Common myeloid progenitor, CD34-positive (primary cell): ENCODE data around the gene DISP1.

Experiments used
- CTCF ChIA-PET: fragments of 350-600 bp; sonication (Branson Sonifier 250); formaldehyde crosslinking; loops from one replicate; lab custom pipeline; 2021; ENCODE audit warnings: antibody characterized with exemption; lab: Charles Lee
- POLR2A ChIA-PET: fragments of 350-600 bp; sonication (Branson Sonifier 250); formaldehyde crosslinking; loops from one replicate; lab custom pipeline; 2021; ENCODE audit warnings: antibody characterized with exemption; lab: Charles Lee
- DNase-seq, 3 donors: peaks; one replicate each; pipeline versions ENCODE4 v3.0.0 to v3.0.0-alpha.2; 2013
- H3K27ac ChIP-seq, 2 experiments: 1 replicate in 1 of 2; 2 replicates in 1 of 2; pipeline ENCODE4 v1.7.0; 2013; ENCODE audit warnings: inconsistent platforms in 2 of 2, low read length in 2 of 2, mild to moderate bottlenecking in 2 of 2, low read depth in 1 of 2, moderate library complexity in 1 of 2; ENCODE audit not compliant: severe bottlenecking in 2 of 2, insufficient read depth in 1 of 2, poor library complexity in 1 of 2
- H3K27me3 ChIP-seq, 5 experiments: replicated peaks in 2 of 5; 1 replicate in 3 of 5; 2 replicates in 2 of 5; pipeline versions ENCODE4 v1.6.1 to v1.7.0; 2013; ENCODE audit warnings: low read length in 4 of 5, mild to moderate bottlenecking in 2 of 5, moderate library complexity in 2 of 5, inconsistent platforms in 1 of 5; ENCODE audit not compliant: insufficient read depth in 5 of 5, control insufficient read depth in 4 of 5
- H3K36me3 ChIP-seq, 4 experiments: 1 replicate in 2 of 4; 2 replicates in 2 of 4; pipeline versions ENCODE4 v1.6.1 to v1.7.0; 2013; ENCODE audit warnings: low read length in 3 of 4, control low read depth in 1 of 4, mild to moderate bottlenecking in 1 of 4; ENCODE audit not compliant: control insufficient read depth in 4 of 4, insufficient read depth in 4 of 4
- H3K4me1 ChIP-seq, 4 experiments: 1 replicate in 3 of 4; 2 replicates in 1 of 4; pipeline versions ENCODE4 v1.6.1 to v1.7.1; 2013; ENCODE audit warnings: low read length in 3 of 4, mild to moderate bottlenecking in 3 of 4, control low read depth in 1 of 4, inconsistent platforms in 1 of 4, moderate library complexity in 1 of 4; ENCODE audit not compliant: control insufficient read depth in 4 of 4, insufficient read depth in 4 of 4; ENCODE audit errors: control extremely low read depth in 1 of 4
- H3K4me3 ChIP-seq, 7 experiments: 1 replicate in 4 of 7; 2 replicates in 3 of 7; pipeline versions ENCODE4 v1.5.1 to v1.7.0; 2013; ENCODE audit warnings: mild to moderate bottlenecking in 7 of 7, low read length in 6 of 7, moderate library complexity in 6 of 7, inconsistent platforms in 2 of 7, low read depth in 2 of 7, control low read depth in 1 of 7; ENCODE audit not compliant: insufficient read depth in 4 of 7, control insufficient read depth in 1 of 7; ENCODE audit errors: extremely low read depth in 1 of 7
- H3K9me3 ChIP-seq, 5 experiments: 1 replicate in 4 of 5; 2 replicates in 1 of 5; pipeline versions ENCODE4 v1.6.1 to v1.7.1; 2013; ENCODE audit warnings: low read length in 4 of 5, mild to moderate bottlenecking in 2 of 5, inconsistent platforms in 1 of 5, low read depth in 1 of 5, moderate library complexity in 1 of 5; ENCODE audit not compliant: control insufficient read depth in 4 of 5, insufficient read depth in 2 of 5; ENCODE audit errors: control extremely low read depth in 1 of 5
- WGBS: methylation state at CpG from one replicate; pipeline ENCODE4 v1.1.5; 2013; ENCODE audit not compliant: insufficient coverage; 5-methylcytosine and 5-hydroxymethylcytosine counted together

The DISP1 gene

GRCh38 chr1:222823695-222824094, 8.9 kb downstream of the DISP1 start:
- POLR2A ChIA-PET: no interaction called here
- H3K4me1 ChIP-seq: no peaks in the 10 kb centered on the region
- H3K27ac ChIP-seq: no peak overlapping the region
- no peak for DNase-seq
- H3K9me3 ChIP-seq: no peaks in the 10 kb centered on the region
- CTCF ChIA-PET: interaction anchor here (1.3 kb wide), 1 partner anchor 19 kb away, joined by 5 read pairs; no protein-coding TSS in a partner anchor
- H3K4me3 ChIP-seq: no peak overlapping the region
- no peaks in the 10 kb centered on the region for H3K27me3 ChIP-seq
- no peaks in the 10 kb centered on the region for H3K36me3 ChIP-seq
- no CpG with 5 or more reads among the region's 3 CpGs for WGBS

DNA sequence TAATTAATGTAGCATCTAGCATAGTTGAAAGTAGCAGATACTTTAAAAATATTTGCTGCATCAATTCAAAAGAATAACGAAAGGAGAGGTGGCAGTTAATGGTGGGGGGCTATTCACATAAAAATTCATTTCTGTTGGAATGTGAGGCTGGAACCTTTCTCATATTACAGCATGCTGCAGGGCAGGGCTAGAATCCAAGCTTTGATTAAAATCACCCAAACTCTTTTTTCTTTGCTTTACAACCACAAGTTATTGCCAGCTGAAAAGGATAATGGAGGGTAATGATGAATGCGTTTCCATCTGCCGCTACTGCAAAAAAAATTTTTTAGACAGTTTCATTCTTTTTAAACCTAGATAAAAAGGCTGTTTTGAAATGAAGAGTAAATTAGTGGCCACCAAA, 9.8 kb downstream of the DISP1 start:
- ChIA-PET POLR2A (no interaction called here), CTCF (interaction anchor here (1.3 kb wide), 1 partner anchor 18 kb away, joined by 5 read pairs; no protein-coding TSS in a partner anchor)
- Histone ChIP-seq H3K36me3 (no peaks in the 10 kb centered on the region), H3K4me3 (no peak overlapping the region), H3K27me3 (no peaks in the 10 kb centered on the region), H3K4me1 (no peaks in the 10 kb centered on the region), H3K27ac (no peak overlapping the region), H3K9me3 (no peaks in the 10 kb centered on the region)
- no CpG with 5 or more reads among the region's 3 CpGs for WGBS
- DNase-seq: no peak

DNA sequence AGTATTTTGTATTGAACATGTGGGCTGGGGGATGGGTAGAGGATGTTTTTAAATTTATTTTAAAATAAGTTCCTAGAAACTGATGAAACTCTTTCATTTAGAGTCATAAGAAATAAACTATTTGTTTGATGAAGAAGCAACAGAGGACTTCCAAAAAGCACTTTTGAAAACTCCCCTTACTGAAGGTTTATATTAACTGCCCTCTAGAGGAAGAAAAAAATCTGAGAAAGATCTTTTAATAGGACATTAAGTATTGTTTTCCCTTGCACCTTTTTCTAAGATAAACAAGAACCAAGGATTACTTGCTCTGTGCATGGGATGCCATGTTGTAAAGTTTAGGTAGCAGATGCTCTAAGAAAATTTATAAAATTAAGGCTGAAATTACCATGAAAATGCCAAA, 14.1 kb downstream of the DISP1 start:
- no peak overlapping the region for H3K4me3 ChIP-seq
- CTCF ChIA-PET: interaction anchor here (1.0 kb wide), 1 partner anchor 9 kb away, joined by 4 read pairs; no protein-coding TSS in a partner anchor
- H3K9me3 ChIP-seq: no peaks in the 10 kb centered on the region
- no peak overlapping the region for H3K27ac ChIP-seq
- H3K4me1 ChIP-seq: no peaks in the 10 kb centered on the region
- POLR2A ChIA-PET: no interaction called here
- no peak for DNase-seq
- no peaks in the 10 kb centered on the region for H3K27me3 ChIP-seq
- H3K36me3 ChIP-seq: no peaks in the 10 kb centered on the region

- Histone ChIP-seq H3K9me3 (no peaks in the 10 kb centered on the region), H3K27me3 (no peaks in the 10 kb centered on the region), H3K27ac (no peak overlapping the region), H3K4me1 (no peaks in the 10 kb centered on the region), H3K36me3 (no peaks in the 10 kb centered on the region), H3K4me3 (no peak overlapping the region)
- ChIA-PET CTCF (no interaction called here), POLR2A (no interaction called here)
- DNase-seq: no peak
Observed at GRCh38 chr1:222829868-222830267, 15.0 kb downstream of the DISP1 start.

DNA sequence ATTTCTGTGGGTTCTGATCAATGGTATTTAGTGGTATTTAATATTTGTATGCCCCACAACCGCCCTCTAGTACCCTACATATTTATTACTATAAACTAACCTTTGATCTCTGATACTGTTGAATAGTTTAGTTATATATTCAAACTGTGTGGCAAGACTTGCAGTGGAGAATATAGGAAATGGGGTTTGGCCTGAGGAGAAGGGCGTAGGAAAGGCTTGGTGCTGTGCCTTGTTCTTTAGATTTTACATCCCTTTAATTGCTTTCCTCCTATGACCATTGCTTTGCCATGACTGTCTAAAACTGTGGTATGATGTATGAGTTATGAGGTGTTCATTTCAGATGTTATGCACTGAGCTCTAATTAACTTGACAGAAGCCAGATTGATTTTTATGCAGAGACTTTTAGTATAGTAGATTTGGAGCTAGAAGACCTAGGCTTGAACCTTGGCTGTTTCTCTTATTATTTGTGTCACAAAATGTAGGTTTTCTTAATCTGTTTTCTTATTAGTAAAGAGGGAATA, 18.6 kb downstream of the DISP1 start:
- H3K36me3 ChIP-seq: no peaks in the 10 kb centered on the region
- 100% methylated on average over 1 of the region's 2 CpGs for WGBS
- ChIA-PET POLR2A (no interaction called here), CTCF (interaction anchor here (1.2 kb wide), 1 partner anchor 40 kb away, joined by 3 read pairs; no protein-coding TSS in a partner anchor)
- no peaks in the 10 kb centered on the region for H3K9me3 ChIP-seq
- no peaks in the 10 kb centered on the region for H3K4me1 ChIP-seq
- H3K27me3 ChIP-seq: no peaks in the 10 kb centered on the region
- H3K27ac ChIP-seq: no peak overlapping the region
- H3K4me3 ChIP-seq: no peak overlapping the region
- DNase-seq: no peak

DNA sequence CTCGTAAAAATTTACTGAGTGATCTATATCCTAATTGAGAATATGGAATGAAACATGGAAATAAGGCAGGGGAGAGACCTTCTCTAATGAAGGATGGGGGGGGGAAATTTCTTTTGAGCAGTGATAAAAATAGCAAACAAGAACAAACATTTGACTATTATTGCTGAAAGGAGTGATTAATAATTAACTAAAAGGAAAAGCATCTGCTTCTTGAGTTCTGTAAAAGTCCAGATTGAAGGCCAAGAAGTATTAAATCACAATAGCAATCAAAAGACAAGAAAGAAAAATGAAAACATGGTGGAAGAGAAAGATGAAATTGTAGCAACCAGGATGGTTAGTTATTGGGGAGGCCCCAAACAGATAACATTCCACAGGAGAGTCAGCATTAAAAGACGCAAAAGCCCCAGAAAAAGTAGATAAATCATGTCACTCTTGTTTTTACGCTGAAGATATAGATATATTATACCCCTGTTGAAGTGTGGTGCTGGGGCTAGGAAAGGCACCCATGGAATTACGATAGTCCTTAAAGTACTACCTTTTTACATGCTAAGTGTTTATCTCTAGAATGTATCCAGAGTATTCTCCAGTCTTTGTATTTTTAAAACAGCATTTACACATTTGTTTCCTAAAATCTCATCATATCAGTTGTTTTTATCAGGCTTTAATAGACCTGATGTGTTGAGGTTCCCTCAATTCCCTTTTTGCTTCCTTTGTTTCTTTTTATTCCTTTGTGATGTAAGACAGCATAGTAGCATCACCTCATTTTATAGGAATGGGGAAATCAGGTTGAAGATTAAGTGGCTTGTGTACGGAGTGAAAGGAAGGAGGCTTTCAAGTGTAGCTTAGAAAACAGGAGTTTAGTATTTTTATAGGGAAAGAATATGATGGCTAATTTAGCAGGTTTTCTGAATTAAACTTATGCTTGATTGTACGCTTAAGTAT, 28.9 kb downstream of the DISP1 start:
- ChIA-PET CTCF (no interaction called here), POLR2A (no interaction called here)
- 79% methylated on average over 2 of the region's 6 CpGs for WGBS
- H3K4me3 ChIP-seq: no peak overlapping the region
- H3K36me3 ChIP-seq: no peaks in the 10 kb centered on the region
- DNase-seq: no peak
- H3K27me3 ChIP-seq: no peaks in the 10 kb centered on the region
- no peak overlapping the region for H3K27ac ChIP-seq
- H3K9me3 ChIP-seq: peaks cover 0 to 2% (median 0%) of the 10 kb centered on the region in 5 experiments
- H3K4me1 ChIP-seq: no peaks in the 10 kb centered on the region

DNA sequence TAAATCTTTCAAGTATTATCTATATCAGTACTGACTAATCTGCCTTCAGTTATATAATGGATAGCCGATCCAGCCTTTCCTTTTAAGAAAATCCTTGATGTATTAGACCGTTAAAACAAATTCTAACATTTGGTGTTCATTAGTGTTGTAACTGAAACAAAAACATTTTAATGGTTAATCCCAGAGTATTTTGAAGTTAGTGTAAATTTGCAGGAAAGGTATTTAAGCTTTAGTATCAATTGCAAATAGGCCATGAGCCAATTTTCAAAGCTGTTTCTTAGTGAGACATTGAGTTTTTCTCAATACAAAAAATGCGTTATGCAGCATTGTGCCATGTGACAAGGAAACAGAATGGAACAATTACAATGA, 29.6 kb downstream of the DISP1 start:
- H3K9me3 ChIP-seq: peaks cover 0 to 2% (median 0%) of the 10 kb centered on the region in 5 experiments
- no CpG with 5 or more reads among the region's 3 CpGs for WGBS
- CTCF ChIA-PET: no interaction called here
- no peak overlapping the region for H3K4me3 ChIP-seq
- H3K4me1 ChIP-seq: no peaks in the 10 kb centered on the region
- no peak for DNase-seq
- no peak overlapping the region for H3K27ac ChIP-seq
- no peaks in the 10 kb centered on the region for H3K36me3 ChIP-seq
- H3K27me3 ChIP-seq: no peaks in the 10 kb centered on the region
- POLR2A ChIA-PET: no interaction called here
